Loucy (cell line): Measurements from ENCODE around the gene ZNF837.

Source experiments
- H2AFZ ChIP-seq: fragments of 200-600 bp; sonication (generic); 2 replicates; pipeline ENCODE4 v1.6.0; 2016; ENCODE audit warnings: antibody characterized with exemption, mild to moderate bottlenecking, low read length, moderate library complexity
- H3F3A ChIP-seq: fragments of 200-600 bp; 2 replicates; pipeline ENCODE4 v1.6.0; 2016; ENCODE audit warnings: antibody characterized with exemption, low read depth, mild to moderate bottlenecking
- H3K27me3 ChIP-seq: fragments of 200-600 bp; sonication (generic); 2 replicates; pipeline ENCODE4 v1.6.1; 2014; ENCODE audit warnings: low read length, mild to moderate bottlenecking; ENCODE audit not compliant: insufficient read depth, poor library complexity, severe bottlenecking
- H3K36me3 ChIP-seq: fragments of 200-600 bp; sonication (generic); 2 replicates; pipeline ENCODE4 v1.6.1; 2016; ENCODE audit warnings: low read length; ENCODE audit not compliant: insufficient read depth
- H3K4me1 ChIP-seq: fragments of 200-600 bp; sonication (generic); 2 replicates; pipeline ENCODE4 v1.5.1; 2014; ENCODE audit warnings: low read length, mild to moderate bottlenecking; ENCODE audit not compliant: insufficient read depth, poor library complexity, severe bottlenecking
- H3K4me2 ChIP-seq: fragments of 200-600 bp; sonication (generic); 2 replicates; pipeline ENCODE4 v1.6.0; 2014; ENCODE audit warnings: antibody characterized with exemption, low read length, low read depth, mild to moderate bottlenecking; ENCODE audit not compliant: poor library complexity, severe bottlenecking
- H3K4me3 ChIP-seq: fragments of 200-600 bp; sonication (generic); 2 replicates; pipeline ENCODE4 v1.5.1; 2014; ENCODE audit warnings: low read length, mild to moderate bottlenecking, mixed read lengths; ENCODE audit not compliant: poor library complexity, severe bottlenecking
- H3K79me2 ChIP-seq: fragments of 200-600 bp; sonication (generic); 2 replicates; pipeline ENCODE4 v1.6.1; 2014; ENCODE audit warnings: low read length; ENCODE audit not compliant: insufficient read depth
- H3K9ac ChIP-seq: fragments of 200-600 bp; sonication (generic); 2 replicates; pipeline ENCODE4 v1.6.0; 2014; ENCODE audit warnings: mild to moderate bottlenecking, low read depth, low read length, moderate library complexity; ENCODE audit not compliant: poor library complexity, severe bottlenecking
- H3K9me2 ChIP-seq: fragments of 200-600 bp; sonication (generic); replicated peaks from 2 replicates; pipeline ENCODE4 v1.6.1; 2016; ENCODE audit warnings: low read depth, low read length, mixed read lengths
- H3K9me3 ChIP-seq: fragments of 200-600 bp; sonication (generic); 2 replicates; pipeline ENCODE4 v1.6.1; 2014; ENCODE audit warnings: mild to moderate bottlenecking, antibody characterized with exemption, low read length, low read depth; ENCODE audit not compliant: insufficient read depth
- H4K20me1 ChIP-seq: fragments of 200-600 bp; sonication (generic); 2 replicates; pipeline ENCODE4 v1.6.0; 2014; ENCODE audit warnings: antibody characterized with exemption, low read length, mild to moderate bottlenecking; ENCODE audit not compliant: insufficient read depth, poor library complexity, severe bottlenecking
- EZH2phosphoT487 ChIP-seq: fragments of 200-600 bp; IDR thresholded peaks from 2 replicates; pipeline ENCODE4 v1.6.1; 2018; ENCODE audit warnings: antibody characterized with exemption, mild to moderate bottlenecking, moderate library complexity, borderline replicate concordance
- TF ChIP-seq, protein P1 (sequence below): fragments of 200-600 bp; sonication (generic); conservative IDR thresholded peaks from 2 replicates; pipeline ENCODE4 v1.5.1; 2014; ENCODE audit warnings: mild to moderate bottlenecking, antibody characterized with exemption, low read length

Gene ZNF837

DNA sequence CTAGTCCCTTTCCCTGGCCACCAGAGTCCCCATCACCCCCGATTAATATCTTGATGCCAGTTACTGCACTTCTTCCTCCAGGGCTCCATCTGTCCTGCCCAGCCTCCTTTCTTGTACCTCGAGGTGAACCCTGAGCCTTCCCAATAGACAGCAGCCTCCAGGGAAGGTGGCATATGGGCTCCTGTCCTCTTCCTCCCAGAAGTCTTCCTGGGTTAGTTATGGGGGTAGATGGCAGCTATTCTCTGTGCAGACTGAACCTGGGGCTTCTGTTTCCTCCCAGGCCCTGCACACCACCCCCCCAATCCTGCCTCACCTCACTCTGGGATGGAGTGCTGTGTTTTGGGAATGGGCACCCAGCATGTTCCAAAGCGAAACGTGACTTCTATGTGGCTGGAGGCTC lies 17.3 kb upstream of the ZNF837 start:
- no peak overlapping the region for H3K4me3 ChIP-seq
- H3F3A ChIP-seq: peaks cover 4% of the 10 kb centered on the region; the same call in 1 of the 2 replicates
- TF ChIP-seq, protein P1, sequence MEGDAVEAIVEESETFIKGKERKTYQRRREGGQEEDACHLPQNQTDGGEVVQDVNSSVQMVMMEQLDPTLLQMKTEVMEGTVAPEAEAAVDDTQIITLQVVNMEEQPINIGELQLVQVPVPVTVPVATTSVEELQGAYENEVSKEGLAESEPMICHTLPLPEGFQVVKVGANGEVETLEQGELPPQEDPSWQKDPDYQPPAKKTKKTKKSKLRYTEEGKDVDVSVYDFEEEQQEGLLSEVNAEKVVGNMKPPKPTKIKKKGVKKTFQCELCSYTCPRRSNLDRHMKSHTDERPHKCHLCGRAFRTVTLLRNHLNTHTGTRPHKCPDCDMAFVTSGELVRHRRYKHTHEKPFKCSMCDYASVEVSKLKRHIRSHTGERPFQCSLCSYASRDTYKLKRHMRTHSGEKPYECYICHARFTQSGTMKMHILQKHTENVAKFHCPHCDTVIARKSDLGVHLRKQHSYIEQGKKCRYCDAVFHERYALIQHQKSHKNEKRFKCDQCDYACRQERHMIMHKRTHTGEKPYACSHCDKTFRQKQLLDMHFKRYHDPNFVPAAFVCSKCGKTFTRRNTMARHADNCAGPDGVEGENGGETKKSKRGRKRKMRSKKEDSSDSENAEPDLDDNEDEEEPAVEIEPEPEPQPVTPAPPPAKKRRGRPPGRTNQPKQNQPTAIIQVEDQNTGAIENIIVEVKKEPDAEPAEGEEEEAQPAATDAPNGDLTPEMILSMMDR: no peak
- TF ChIP-seq EZH2phosphoT487: no peak
- H3K9me3 ChIP-seq: no peaks in the 10 kb centered on the region
- peaks cover 10% of the 10 kb centered on the region for H4K20me1 ChIP-seq
- no peak overlapping the region for H3K4me2 ChIP-seq
- H3K79me2 ChIP-seq: no peaks in the 10 kb centered on the region
- no peak overlapping the region for H3K9ac ChIP-seq
- H3K4me1 ChIP-seq: peaks cover 12% of the 10 kb centered on the region
- no peaks in the 10 kb centered on the region for H3K9me2 ChIP-seq
- H3K36me3 ChIP-seq: peaks cover 22% of the 10 kb centered on the region; the same call in 1 of the 2 replicates
- no peak overlapping the region for H2AFZ ChIP-seq
- no peaks in the 10 kb centered on the region for H3K27me3 ChIP-seq

DNA sequence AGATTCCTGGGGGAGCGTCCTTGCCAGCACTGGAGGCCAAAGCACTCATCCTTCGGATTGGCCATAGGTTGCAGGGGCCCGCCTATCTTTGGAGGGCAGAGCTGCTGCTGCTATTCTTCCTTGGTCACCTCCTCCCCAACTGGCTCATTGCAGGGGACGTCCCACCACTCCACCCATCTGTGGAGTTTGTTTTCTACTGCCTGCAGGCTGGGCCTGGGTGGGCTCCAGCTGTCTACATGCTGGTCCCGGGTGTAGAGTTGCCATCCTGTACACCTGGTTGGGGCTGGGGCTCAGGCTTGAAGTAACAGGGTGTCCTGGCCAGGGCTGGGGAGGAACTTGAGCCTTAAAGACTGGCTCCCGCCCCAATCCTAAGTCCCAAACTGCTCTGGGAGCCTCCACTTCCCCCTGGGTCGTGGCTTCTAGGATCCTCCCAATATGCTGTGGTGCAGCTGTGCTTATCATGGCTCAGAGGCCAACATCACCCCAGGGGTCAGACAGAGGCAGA lies 16.8 kb upstream of the ZNF837 start:
- Histone ChIP-seq H3K4me3 (no peak overlapping the region), H2AFZ (no peak overlapping the region), H3K9ac (no peak overlapping the region), H3K79me2 (peaks cover 3% of the 10 kb centered on the region), H3K27me3 (no peaks in the 10 kb centered on the region), H3K9me2 (no peaks in the 10 kb centered on the region), H3K36me3 (peaks cover 27% of the 10 kb centered on the region; the same call in 1 of the 2 replicates), H3K4me2 (no peak overlapping the region), H3K9me3 (no peaks in the 10 kb centered on the region), H3F3A (no peaks in the 10 kb centered on the region), H4K20me1 (peaks cover 13% of the 10 kb centered on the region), H3K4me1 (peaks cover 12% of the 10 kb centered on the region)
- TF ChIP-seq, protein P1: no peak
- no peak for TF ChIP-seq EZH2phosphoT487

- peaks cover 10% of the 10 kb centered on the region for H3K79me2 ChIP-seq
- H2AFZ ChIP-seq: no peak overlapping the region
- no peak overlapping the region for H3K4me2 ChIP-seq
- TF ChIP-seq EZH2phosphoT487: no peak
- TF ChIP-seq, protein P1: no peak
- H3K4me1 ChIP-seq: peaks cover 7% of the 10 kb centered on the region
- H3F3A ChIP-seq: no peaks in the 10 kb centered on the region
- H3K27me3 ChIP-seq: no peaks in the 10 kb centered on the region
- peaks cover 27% of the 10 kb centered on the region; the same call in 1 of the 2 replicates for H3K36me3 ChIP-seq
- H3K4me3 ChIP-seq: no peak overlapping the region
- H3K9me3 ChIP-seq: no peaks in the 10 kb centered on the region
- no peaks in the 10 kb centered on the region for H3K9me2 ChIP-seq
- H3K9ac ChIP-seq: no peak overlapping the region
- H4K20me1 ChIP-seq: peaks cover 13% of the 10 kb centered on the region
These were observed 16.1 kb upstream of the ZNF837 start for GRCh38 chr19:58396691-58397532.
